Glutamatergic neuron (in vitro differentiated cells): ENCODE data around the gene ZNRF3. TPM values are rescaled to one million over a fixed set of nuclear protein-coding genes. Genes with fewer than 3 reads are reported as not detected.

Source experiments
- DNase-seq: peaks from one replicate; pipeline ENCODE4 v3.0.0; 2022
- H3K27ac Mint-ChIP-seq: one replicate; pipeline ENCODE4 v1.8.0; 2020; ENCODE audit warnings: mild to moderate bottlenecking, mixed read lengths, inconsistent platforms; ENCODE audit not compliant: unreplicated experiment
- H3K27me3 Mint-ChIP-seq: one replicate; pipeline ENCODE4 v1.8.0; 2020; ENCODE audit warnings: mild to moderate bottlenecking, moderate library complexity, mixed read lengths, inconsistent platforms; ENCODE audit not compliant: unreplicated experiment
- H3K36me3 Mint-ChIP-seq: one replicate; pipeline ENCODE4 v1.8.0; 2020; ENCODE audit warnings: mild to moderate bottlenecking, mixed read lengths, inconsistent platforms; ENCODE audit not compliant: unreplicated experiment
- H3K4me1 Mint-ChIP-seq: one replicate; pipeline ENCODE4 v1.8.0; 2020; ENCODE audit warnings: mild to moderate bottlenecking, low read depth, mixed read lengths, inconsistent platforms; ENCODE audit not compliant: unreplicated experiment
- H3K4me3 Mint-ChIP-seq: one replicate; pipeline ENCODE4 v1.8.0; 2020; ENCODE audit warnings: mild to moderate bottlenecking, mixed read lengths, inconsistent platforms; ENCODE audit not compliant: unreplicated experiment
- H3K9me3 Mint-ChIP-seq: one replicate; pipeline ENCODE4 v1.8.0; 2020; ENCODE audit warnings: mild to moderate bottlenecking, moderate library complexity, mixed read lengths, inconsistent platforms; ENCODE audit not compliant: unreplicated experiment
- total RNA-seq: library from RNA; stranded (reverse); fragmentation: NEBNext Ultra II Directional; extraction: Animal tissue kit (Norgen Biotek cat#: 25700); gene quantifications from one replicate; pipeline ENCODE4 v1.2.1, GENCODE V29; 2021; ENCODE audit not compliant: unreplicated experiment
- TF ChIP-seq, protein P1 (sequence below): fragments of 200-600 bp; sonication (generic); IDR thresholded peaks from one replicate; pipeline ENCODE4 v1.5.0; 2021; ENCODE audit not compliant: partially characterized antibody, unreplicated experiment

The ZNRF3 gene
- total RNA-seq, 1 donor from 2014 or later: 8.3 TPM

DNA sequence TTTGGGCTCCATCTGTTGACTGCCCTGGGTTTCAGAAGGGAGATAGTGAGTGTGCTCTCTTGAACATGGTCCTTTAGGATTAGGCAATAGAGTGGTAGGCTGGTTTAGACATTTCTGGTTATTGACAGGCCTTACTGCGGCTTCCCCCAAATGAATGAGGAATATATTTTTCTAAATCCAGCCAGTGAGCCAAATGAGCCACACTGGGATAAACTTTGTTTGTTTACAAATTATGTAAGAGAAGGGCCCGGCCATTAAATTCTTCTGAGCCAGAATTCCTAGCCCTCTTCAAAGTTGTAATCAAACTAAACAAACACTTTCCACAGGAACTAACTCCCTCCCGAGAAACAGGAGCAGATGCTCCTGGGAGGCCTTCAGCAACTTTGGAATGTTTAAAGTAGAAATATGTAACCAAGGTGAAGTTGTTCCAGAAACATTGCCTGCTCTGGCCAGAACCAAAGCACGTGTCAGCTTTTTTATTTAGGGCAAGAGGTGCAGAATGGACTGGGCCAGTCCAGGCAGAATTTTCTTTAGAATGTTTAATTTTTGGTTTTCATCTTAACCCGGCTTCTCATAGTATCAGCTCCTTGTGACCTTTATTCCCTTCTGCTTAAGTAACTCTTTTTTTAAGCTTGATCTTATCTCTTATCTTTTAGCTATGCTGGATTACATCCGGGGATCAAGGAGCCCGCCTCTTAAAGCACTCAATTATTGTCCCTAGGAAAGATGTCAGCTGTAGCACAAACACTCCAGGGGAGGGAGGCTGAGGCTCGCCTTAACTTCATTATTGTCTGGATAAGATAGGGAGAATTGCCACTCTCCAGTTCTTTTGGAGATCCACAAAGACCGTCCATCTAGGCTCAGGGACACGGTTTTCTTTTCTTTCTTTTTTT is 28.7 kb downstream of the ZNRF3 start:
- peaks cover 35% of the 10 kb centered on the region for H3K4me1 Mint-ChIP-seq
- no peak for DNase-seq
- H3K36me3 Mint-ChIP-seq: no peaks in the 10 kb centered on the region
- TF ChIP-seq, protein P1, sequence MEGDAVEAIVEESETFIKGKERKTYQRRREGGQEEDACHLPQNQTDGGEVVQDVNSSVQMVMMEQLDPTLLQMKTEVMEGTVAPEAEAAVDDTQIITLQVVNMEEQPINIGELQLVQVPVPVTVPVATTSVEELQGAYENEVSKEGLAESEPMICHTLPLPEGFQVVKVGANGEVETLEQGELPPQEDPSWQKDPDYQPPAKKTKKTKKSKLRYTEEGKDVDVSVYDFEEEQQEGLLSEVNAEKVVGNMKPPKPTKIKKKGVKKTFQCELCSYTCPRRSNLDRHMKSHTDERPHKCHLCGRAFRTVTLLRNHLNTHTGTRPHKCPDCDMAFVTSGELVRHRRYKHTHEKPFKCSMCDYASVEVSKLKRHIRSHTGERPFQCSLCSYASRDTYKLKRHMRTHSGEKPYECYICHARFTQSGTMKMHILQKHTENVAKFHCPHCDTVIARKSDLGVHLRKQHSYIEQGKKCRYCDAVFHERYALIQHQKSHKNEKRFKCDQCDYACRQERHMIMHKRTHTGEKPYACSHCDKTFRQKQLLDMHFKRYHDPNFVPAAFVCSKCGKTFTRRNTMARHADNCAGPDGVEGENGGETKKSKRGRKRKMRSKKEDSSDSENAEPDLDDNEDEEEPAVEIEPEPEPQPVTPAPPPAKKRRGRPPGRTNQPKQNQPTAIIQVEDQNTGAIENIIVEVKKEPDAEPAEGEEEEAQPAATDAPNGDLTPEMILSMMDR: no peak
- no peak overlapping the region for H3K4me3 Mint-ChIP-seq
- H3K27ac Mint-ChIP-seq: no peak overlapping the region
- H3K27me3 Mint-ChIP-seq: peaks cover 4% of the 10 kb centered on the region
- H3K9me3 Mint-ChIP-seq: peaks cover 3% of the 10 kb centered on the region

DNA sequence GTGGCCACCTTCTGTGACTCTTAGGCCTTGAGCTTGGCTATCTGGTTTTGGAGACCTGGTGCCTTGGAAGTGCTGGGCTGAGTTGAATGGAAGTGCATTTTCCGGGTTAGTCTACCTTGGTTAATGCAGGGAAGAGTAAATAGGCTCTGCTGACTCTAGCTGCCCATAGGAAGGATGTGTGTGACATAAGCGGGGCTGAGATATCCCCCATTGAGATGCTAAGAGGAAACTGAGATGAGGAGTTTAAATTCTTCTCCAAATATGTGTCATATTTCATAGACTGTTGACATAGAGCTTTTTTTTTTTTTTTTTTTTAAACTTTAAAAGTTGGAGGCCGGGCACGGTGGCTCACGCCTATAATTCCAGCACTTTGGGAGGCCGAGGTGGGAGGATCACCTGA is 30.8 kb downstream of the ZNRF3 start:
- peaks cover 37% of the 10 kb centered on the region for H3K4me1 Mint-ChIP-seq
- DNase-seq: no peak

DNA sequence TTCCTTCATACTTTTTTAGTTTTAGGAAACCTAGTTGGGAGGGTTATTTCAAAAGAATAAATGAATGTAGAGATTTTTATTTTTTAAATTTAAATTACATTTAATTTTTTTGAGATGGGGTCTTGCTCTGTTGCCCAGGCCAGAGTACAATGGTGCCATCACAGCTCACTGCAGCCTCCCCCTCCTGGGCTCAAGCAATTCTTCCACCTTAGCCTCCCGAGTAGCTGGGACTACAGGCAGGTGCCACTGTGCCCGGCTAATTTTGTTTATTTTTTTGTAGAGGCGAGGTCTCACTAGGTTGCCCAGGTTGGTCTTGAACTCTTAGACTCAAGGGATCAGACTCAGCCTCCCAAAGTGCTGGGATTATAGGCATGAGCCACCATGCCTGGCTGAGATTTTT is 32.6 kb downstream of the ZNRF3 start:
- TF ChIP-seq, protein P1: no peak
- Mint-ChIP-seq H3K4me3 (no peak overlapping the region), H3K27me3 (peaks cover 3% of the 10 kb centered on the region), H3K36me3 (no peaks in the 10 kb centered on the region), H3K27ac (no peak overlapping the region), H3K4me1 (peaks cover 35% of the 10 kb centered on the region), H3K9me3 (no peaks in the 10 kb centered on the region)
- DNase-seq: no peak

More for the DNA sequence above, 30.8 kb downstream of the ZNRF3 start:
- TF ChIP-seq, protein P1: no peak
- Mint-ChIP-seq H3K27ac (no peak overlapping the region), H3K36me3 (no peaks in the 10 kb centered on the region), H3K27me3 (peaks cover 3% of the 10 kb centered on the region), H3K9me3 (no peaks in the 10 kb centered on the region), H3K4me3 (peak overlapping the region; percentile 46)

DNA sequence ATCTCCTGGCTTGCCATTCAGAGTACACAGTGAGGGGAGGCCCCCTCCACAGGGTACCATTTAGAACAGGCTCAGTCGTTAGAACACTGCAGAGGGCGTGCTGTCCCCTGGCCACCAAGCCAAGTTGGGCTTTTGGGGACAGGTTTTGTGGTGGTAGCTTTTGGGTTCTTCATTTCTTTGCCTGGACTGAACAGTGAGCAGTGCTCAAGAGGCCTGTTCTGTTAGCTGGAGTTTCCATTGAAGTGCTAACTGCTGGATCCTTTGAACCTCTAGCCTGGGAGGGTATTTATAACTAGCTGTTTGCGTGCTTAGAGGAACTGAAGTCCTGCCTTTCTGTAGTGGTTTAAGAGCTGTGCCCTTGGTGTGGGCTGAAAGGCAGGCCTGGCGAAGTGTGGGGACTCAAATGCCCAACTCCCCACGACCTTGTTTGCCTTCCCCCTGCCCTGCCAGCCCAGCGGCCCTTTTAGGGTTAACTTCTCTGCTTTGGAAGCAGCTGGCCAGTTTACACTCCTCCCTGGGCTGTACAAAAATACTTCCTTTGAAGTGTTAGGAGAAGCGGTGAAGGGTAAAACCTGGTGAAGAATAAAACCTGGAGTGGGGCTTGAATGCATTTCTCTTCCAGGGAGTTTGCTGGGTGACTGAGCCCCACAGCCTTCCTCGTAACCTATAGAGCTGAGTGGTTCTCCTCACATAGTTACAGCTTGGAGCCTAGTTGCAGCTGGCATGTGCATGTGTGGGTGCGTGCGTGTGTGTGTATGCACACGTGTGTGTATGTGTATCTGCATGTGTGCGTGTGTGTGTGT is 34.6 kb downstream of the ZNRF3 start:
- DNase-seq: peak; percentile 38
- Mint-ChIP-seq H3K4me3 (peak overlapping the region; percentile 18), H3K4me1 (peaks cover 43% of the 10 kb centered on the region), H3K27ac (peak overlapping the region; percentile 73), H3K36me3 (no peaks in the 10 kb centered on the region), H3K27me3 (peaks cover 3% of the 10 kb centered on the region), H3K9me3 (peaks cover 2% of the 10 kb centered on the region)
- TF ChIP-seq, protein P1: no peak
